Common myeloid progenitor, CD34-positive (primary cell): ENCODE measurements around the gene ZNF282.

Experiments
- CTCF ChIA-PET: fragments of 350-600 bp; sonication (Branson Sonifier 250); formaldehyde crosslinking; loops from one replicate; lab custom pipeline; 2021; ENCODE audit warnings: antibody characterized with exemption; lab: Charles Lee
- POLR2A ChIA-PET: fragments of 350-600 bp; sonication (Branson Sonifier 250); formaldehyde crosslinking; loops from one replicate; lab custom pipeline; 2021; ENCODE audit warnings: antibody characterized with exemption; lab: Charles Lee
- DNase-seq, 3 donors: peaks; one replicate each; pipeline versions ENCODE4 v3.0.0 to v3.0.0-alpha.2; 2013
- H3K27ac ChIP-seq, 2 experiments: 1 replicate in 1 of 2; 2 replicates in 1 of 2; pipeline ENCODE4 v1.7.0; 2013; ENCODE audit warnings: inconsistent platforms in 2 of 2, low read length in 2 of 2, mild to moderate bottlenecking in 2 of 2, low read depth in 1 of 2, moderate library complexity in 1 of 2; ENCODE audit not compliant: severe bottlenecking in 2 of 2, insufficient read depth in 1 of 2, poor library complexity in 1 of 2
- H3K27me3 ChIP-seq, 5 experiments: replicated peaks in 2 of 5; 1 replicate in 3 of 5; 2 replicates in 2 of 5; pipeline versions ENCODE4 v1.6.1 to v1.7.0; 2013; ENCODE audit warnings: low read length in 4 of 5, mild to moderate bottlenecking in 2 of 5, moderate library complexity in 2 of 5, inconsistent platforms in 1 of 5; ENCODE audit not compliant: insufficient read depth in 5 of 5, control insufficient read depth in 4 of 5
- H3K36me3 ChIP-seq, 4 experiments: 1 replicate in 2 of 4; 2 replicates in 2 of 4; pipeline versions ENCODE4 v1.6.1 to v1.7.0; 2013; ENCODE audit warnings: low read length in 3 of 4, control low read depth in 1 of 4, mild to moderate bottlenecking in 1 of 4; ENCODE audit not compliant: control insufficient read depth in 4 of 4, insufficient read depth in 4 of 4
- H3K4me1 ChIP-seq, 4 experiments: 1 replicate in 3 of 4; 2 replicates in 1 of 4; pipeline versions ENCODE4 v1.6.1 to v1.7.1; 2013; ENCODE audit warnings: low read length in 3 of 4, mild to moderate bottlenecking in 3 of 4, control low read depth in 1 of 4, inconsistent platforms in 1 of 4, moderate library complexity in 1 of 4; ENCODE audit not compliant: control insufficient read depth in 4 of 4, insufficient read depth in 4 of 4; ENCODE audit errors: control extremely low read depth in 1 of 4
- H3K4me3 ChIP-seq, 7 experiments: 1 replicate in 4 of 7; 2 replicates in 3 of 7; pipeline versions ENCODE4 v1.5.1 to v1.7.0; 2013; ENCODE audit warnings: mild to moderate bottlenecking in 7 of 7, low read length in 6 of 7, moderate library complexity in 6 of 7, inconsistent platforms in 2 of 7, low read depth in 2 of 7, control low read depth in 1 of 7; ENCODE audit not compliant: insufficient read depth in 4 of 7, control insufficient read depth in 1 of 7; ENCODE audit errors: extremely low read depth in 1 of 7
- H3K9me3 ChIP-seq, 5 experiments: 1 replicate in 4 of 5; 2 replicates in 1 of 5; pipeline versions ENCODE4 v1.6.1 to v1.7.1; 2013; ENCODE audit warnings: low read length in 4 of 5, mild to moderate bottlenecking in 2 of 5, inconsistent platforms in 1 of 5, low read depth in 1 of 5, moderate library complexity in 1 of 5; ENCODE audit not compliant: control insufficient read depth in 4 of 5, insufficient read depth in 2 of 5; ENCODE audit errors: control extremely low read depth in 1 of 5
- WGBS: methylation state at CpG from one replicate; pipeline ENCODE4 v1.1.5; 2013; ENCODE audit not compliant: insufficient coverage; 5-methylcytosine and 5-hydroxymethylcytosine counted together

The ZNF282 gene

DNA sequence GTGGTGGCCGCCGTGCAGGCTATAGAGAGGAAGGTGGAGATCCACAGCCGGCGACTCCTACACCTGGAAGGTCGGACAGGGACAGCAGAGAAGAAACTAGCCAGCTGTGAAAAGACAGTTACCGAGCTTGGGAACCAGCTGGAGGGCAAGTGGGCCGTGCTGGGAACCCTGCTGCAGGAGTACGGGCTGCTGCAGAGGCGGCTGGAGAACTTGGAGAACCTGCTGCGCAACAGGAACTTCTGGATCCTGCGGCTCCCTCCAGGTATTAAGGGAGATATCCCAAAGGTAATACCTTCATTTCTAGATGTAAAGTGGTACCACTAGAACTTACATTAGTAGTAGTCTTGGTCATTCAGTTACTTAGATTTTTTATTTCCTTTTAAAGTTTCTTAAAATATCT is 41.3 kb upstream of the ZNF282 start:
- Histone ChIP-seq H3K36me3 (peaks cover 3 to 41% (median 18%) of the 10 kb centered on the region in 4 experiments), H3K9me3 (no peaks in the 10 kb centered on the region), H3K4me1 (peaks cover 0 to 2% (median 0%) of the 10 kb centered on the region in 4 experiments), H3K4me3 (no peak overlapping the region), H3K27me3 (no peaks in the 10 kb centered on the region), H3K27ac (no peak overlapping the region)
- no peak for DNase-seq
- CTCF ChIA-PET = interaction anchor here (0.9 kb wide), 1 partner anchor 28 kb away, joined by 4 read pairs; the partner anchor contains the start of gene ZNF425
- POLR2A ChIA-PET = no interaction called here
- WGBS = 100% methylated on average over 5 of the region's 11 CpGs

GRCh38 chr7:149156898-149157297 is 38.4 kb upstream of the ZNF282 start:
- no peaks in the 10 kb centered on the region for H3K27me3 ChIP-seq
- H3K36me3 ChIP-seq = peaks cover 5 to 45% (median 23%) of the 10 kb centered on the region in 4 experiments
- no peaks in the 10 kb centered on the region for H3K4me1 ChIP-seq
- H3K27ac ChIP-seq = no peak overlapping the region
- ChIA-PET CTCF (no interaction called here), POLR2A (no interaction called here)
- DNase-seq = no peak
- no CpG with 5 or more reads among the region's 6 CpGs for WGBS
- no peaks in the 10 kb centered on the region for H3K9me3 ChIP-seq
- H3K4me3 ChIP-seq = no peak overlapping the region

- whole genome bisulfite sequencing = 81% methylated on average over 4 of the region's 5 CpGs
- CTCF ChIA-PET = interaction anchor here (0.6 to 1.7 kb wide), 2 partner anchors 13 to 53 kb away, joined by 3 to 7 read pairs; partner anchors contain the start of gene ZNF398
- Histone ChIP-seq H3K36me3 (peaks cover 18 to 39% (median 25%) of the 10 kb centered on the region in 4 experiments), H3K4me1 (no peaks in the 10 kb centered on the region), H3K27ac (no peak overlapping the region), H3K9me3 (no peaks in the 10 kb centered on the region), H3K27me3 (no peaks in the 10 kb centered on the region), H3K4me3 (no peak overlapping the region)
- POLR2A ChIA-PET = no interaction called here
- DNase-seq = no peak
Measured at GRCh38 chr7:149161241-149161848, 34.0 kb upstream of the ZNF282 start.

DNA sequence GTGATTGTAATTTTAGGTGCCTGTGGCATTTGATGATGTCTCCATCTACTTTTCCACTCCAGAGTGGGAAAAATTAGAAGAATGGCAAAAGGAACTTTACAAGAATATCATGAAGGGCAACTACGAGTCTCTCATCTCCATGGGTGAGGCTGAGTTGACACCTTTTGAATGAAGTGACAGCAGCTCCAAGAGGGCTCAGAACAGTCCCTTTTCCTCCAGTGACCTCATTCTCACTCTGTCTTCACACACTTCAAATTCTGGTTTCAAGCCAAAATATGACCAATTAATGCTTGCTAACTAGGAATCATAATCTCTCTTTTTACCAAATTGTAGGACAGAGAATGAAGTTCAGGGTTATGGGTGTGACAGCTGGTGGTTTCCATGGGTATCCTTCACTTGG is 29.2 kb upstream of the ZNF282 start:
- Histone ChIP-seq H3K36me3 (peaks cover 24 to 48% (median 40%) of the 10 kb centered on the region in 4 experiments), H3K4me1 (no peaks in the 10 kb centered on the region), H3K27ac (no peak overlapping the region), H3K27me3 (no peaks in the 10 kb centered on the region), H3K4me3 (no peak overlapping the region), H3K9me3 (no peaks in the 10 kb centered on the region)
- CTCF ChIA-PET = interaction anchor here (1.0 to 1.5 kb wide), 4 partner anchors 10 to 19 kb away, joined by 3 to 6 read pairs (median 4); partner anchors contain the start of gene ZNF398
- POLR2A ChIA-PET = no interaction called here
- WGBS = 100% methylated on average over 1 of the region's 1 CpG
- no peak for DNase-seq

DNA sequence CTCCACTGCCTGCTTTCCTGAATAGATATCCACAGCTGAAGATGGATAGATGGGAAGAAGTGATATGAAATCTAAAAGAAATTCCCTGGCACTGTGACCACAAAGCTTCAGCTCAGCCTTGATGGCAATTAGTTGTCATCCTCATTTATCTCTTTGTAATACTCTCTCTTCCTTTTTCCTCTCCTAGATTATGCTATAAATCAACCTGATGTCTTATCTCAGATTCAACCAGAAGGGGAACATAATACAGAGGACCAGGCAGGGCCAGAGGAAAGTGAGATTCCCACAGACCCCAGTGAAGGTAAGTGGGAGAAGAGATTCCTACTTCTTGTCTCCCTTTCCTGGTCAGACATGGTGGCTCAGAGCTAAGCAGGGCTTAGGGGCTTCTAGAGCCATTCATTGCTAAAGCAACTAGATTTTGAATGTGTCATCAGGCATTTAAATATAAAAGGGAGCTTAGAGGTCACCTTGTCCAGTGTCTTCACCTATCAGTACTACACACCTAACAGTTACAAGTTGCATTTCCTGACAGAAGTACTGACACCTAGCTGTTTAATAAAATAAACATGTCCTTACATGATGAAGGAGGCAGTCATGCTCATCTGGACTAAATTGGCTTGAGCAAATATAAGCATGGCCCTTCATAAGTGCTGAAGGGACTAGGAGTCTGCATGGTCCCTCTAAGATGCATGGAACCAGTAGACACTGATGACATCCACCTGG is 28.6 kb upstream of the ZNF282 start:
- Histone ChIP-seq H3K4me3 (no peak overlapping the region), H3K4me1 (no peaks in the 10 kb centered on the region), H3K9me3 (no peaks in the 10 kb centered on the region), H3K27ac (no peak overlapping the region), H3K27me3 (no peaks in the 10 kb centered on the region), H3K36me3 (peaks cover 24 to 46% (median 39%) of the 10 kb centered on the region in 4 experiments)
- CTCF ChIA-PET = interaction anchor here (0.8 to 1.5 kb wide), 5 partner anchors 9 to 316 kb away, joined by 3 to 5 read pairs (median 3); partner anchors contain the start of genes ZNF282 and ZNF398
- POLR2A ChIA-PET = no interaction called here
- no peak for DNase-seq

GRCh38 chr7:149171892-149172533 is 23.3 kb upstream of the ZNF282 start:
- DNase-seq = no peak
- WGBS = 92% methylated on average over 5 of the region's 9 CpGs
- H3K4me3 ChIP-seq = no peak overlapping the region
- no peak overlapping the region for H3K27ac ChIP-seq
- H3K9me3 ChIP-seq = no peaks in the 10 kb centered on the region
- CTCF ChIA-PET = no interaction called here
- peaks cover 12 to 55% (median 38%) of the 10 kb centered on the region in 4 experiments for H3K36me3 ChIP-seq
- POLR2A ChIA-PET = no interaction called here
- H3K27me3 ChIP-seq = no peaks in the 10 kb centered on the region
- no peaks in the 10 kb centered on the region for H3K4me1 ChIP-seq

DNA sequence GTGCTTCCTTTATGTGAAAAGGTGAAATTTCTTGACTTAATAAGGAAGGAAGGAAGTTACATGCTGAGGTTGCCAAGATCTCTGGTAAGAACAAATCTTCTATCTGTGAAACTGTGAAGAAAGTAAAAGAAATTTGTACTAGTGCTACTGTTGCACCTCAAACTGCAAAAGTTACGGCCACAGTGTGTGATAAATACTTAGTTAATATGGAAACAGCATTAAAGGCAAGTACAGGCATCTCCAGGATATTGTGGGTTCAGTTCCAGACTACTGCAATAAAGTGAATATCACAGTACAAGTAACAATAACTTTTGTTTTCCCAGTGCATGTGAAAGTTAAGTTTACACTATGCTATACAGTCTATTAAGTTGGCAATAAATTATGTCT is 22.8 kb upstream of the ZNF282 start:
- no peaks in the 10 kb centered on the region for H3K9me3 ChIP-seq
- no peak overlapping the region for H3K27ac ChIP-seq
- WGBS = 100% methylated on average over 1 of the region's 1 CpG
- H3K4me1 ChIP-seq = no peaks in the 10 kb centered on the region
- no peak overlapping the region for H3K4me3 ChIP-seq
- ChIA-PET CTCF (no interaction called here), POLR2A (no interaction called here)
- DNase-seq = no peak
- peaks cover 10 to 55% (median 37%) of the 10 kb centered on the region in 4 experiments for H3K36me3 ChIP-seq
- H3K27me3 ChIP-seq = no peaks in the 10 kb centered on the region
